ENCODE data around the gene B4GAT1.

B4GAT1 gene

DNA sequence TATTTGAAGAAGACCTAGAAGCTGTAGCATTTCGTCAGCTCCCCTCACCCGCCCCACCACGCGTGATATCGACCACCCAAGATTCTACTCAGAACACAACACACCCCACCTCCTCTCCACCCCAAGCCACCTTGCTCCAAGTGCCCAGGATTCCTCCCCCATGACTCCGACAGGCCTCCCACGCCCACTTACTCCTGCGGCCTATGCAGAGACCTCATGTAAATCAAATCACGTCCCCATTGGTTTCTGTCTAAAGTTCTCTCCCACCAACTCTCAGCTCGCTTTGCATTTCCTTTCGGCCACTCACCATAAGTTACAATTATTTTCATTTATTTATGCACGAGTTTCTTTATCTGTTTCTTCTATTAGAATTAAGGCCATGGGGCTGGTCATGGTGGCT, 44.8 kb downstream of the B4GAT1 start:
- DNase-seq (ENCODE audit: low read depth), result no peak

DNA sequence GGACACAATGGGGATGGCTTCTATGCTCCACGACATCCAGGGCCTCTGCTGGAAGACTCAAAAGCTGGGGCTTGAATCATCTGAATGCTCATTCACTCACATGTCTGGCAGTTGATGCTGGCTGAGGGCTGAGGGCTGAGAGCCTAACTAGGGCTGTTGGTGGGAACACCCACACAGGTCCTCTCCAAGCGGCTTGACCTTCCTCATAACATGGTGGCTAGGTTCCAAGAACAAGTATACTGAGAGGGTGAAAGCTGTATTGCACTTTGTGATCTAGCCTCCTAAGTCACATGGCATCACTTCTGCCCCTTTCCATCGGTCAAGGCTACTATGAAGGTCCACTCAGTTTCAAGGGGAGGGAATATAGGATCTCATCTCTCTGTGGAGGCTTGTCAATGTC, 48.2 kb downstream of the B4GAT1 start:
- DNase-seq (ENCODE audit: low read depth), result no peak

DNA sequence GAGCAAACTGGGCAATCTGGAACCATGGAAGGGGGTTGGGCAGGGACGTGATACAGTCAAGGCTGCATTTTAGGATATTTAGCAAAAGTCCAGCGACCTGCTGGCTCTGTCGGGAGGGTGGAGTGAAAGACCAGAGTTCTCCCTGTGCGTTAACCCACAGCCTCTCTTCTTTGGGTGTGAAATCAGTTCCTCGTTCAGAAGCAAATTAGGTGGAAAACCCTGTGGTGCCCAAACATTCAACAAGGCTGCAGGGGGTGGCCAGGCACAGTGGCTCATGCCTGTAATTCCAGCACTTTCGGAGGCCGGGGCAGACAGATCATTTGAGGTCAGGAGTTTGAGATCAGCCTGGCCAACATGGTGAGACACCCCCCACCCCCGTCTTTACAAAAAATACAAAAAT, 49.8 kb downstream of the B4GAT1 start:
- DNase-seq (ENCODE audit: low read depth), result no peak

Measured in CMK (cell line).